NCI-H345 (cell line): ENCODE data around the gene CDC16.
"Not testable (repeated sequence)": the region's sequence is repeated elsewhere in the genome, so short reads cannot be mapped to it uniquely, and the experiment has no call there.

Experiments used
- DNase-seq: peaks from one replicate; lab custom pipeline; 2025; lab: John Stamatoyannopoulos, UW

The CDC16 gene

GRCh38 chr13:114228176-114228575 lies 6.5 kb upstream of the CDC16 start:
- no peak for DNase-seq

GRCh38 chr13:114229506-114229905 lies 5.2 kb upstream of the CDC16 start:
- no peak for DNase-seq

- DNase-seq = no peak
Observed at GRCh38 chr13:114230117-114230516, 4.6 kb upstream of the CDC16 start.

- DNase-seq = no peak
Observed at GRCh38 chr13:114230575-114230974, 4.1 kb upstream of the CDC16 start.

- DNase-seq = no peak
Observed at GRCh38 chr13:114231886-114232285, 2.8 kb upstream of the CDC16 start.

- no peak for DNase-seq
Observed at GRCh38 chr13:114234266-114234644, 442 bp upstream of the CDC16 start.

GRCh38 chr13:114235697-114236096 lies 1.0 kb downstream of the CDC16 start:
- DNase-seq = no peak

- DNase-seq = no peak
Observed at GRCh38 chr13:114236227-114236626, 1.5 kb downstream of the CDC16 start.

GRCh38 chr13:114237415-114238112 lies 2.9 kb downstream of the CDC16 start:
- no peak for DNase-seq

- DNase-seq = no peak
Observed at GRCh38 chr13:114241918-114242317, 7.2 kb downstream of the CDC16 start.

- DNase-seq = no peak
Observed at GRCh38 chr13:114243971-114244370, 9.3 kb downstream of the CDC16 start.

- no peak for DNase-seq
Observed at GRCh38 chr13:114244637-114245036, 9.9 kb downstream of the CDC16 start.

- no peak for DNase-seq
Observed at GRCh38 chr13:114248011-114248410, 13.3 kb downstream of the CDC16 start.

- DNase-seq = no peak
Observed at GRCh38 chr13:114249077-114249476, 14.4 kb downstream of the CDC16 start.

- DNase-seq = not testable (repeated sequence)
Observed at GRCh38 chr13:114251639-114252440, 17.1 kb downstream of the CDC16 start.

GRCh38 chr13:114256547-114256946 lies 21.9 kb downstream of the CDC16 start:
- no peak for DNase-seq

- no peak for DNase-seq
Observed at GRCh38 chr13:114257014-114257413, 22.3 kb downstream of the CDC16 start.

GRCh38 chr13:114258589-114258988 lies 23.9 kb downstream of the CDC16 start:
- peak; percentile 5 for DNase-seq

- DNase-seq = peak; percentile 27
Observed at GRCh38 chr13:114259374-114259773, 24.7 kb downstream of the CDC16 start.

- peak; percentile 91 for DNase-seq
Observed at GRCh38 chr13:114259974-114260373, 25.3 kb downstream of the CDC16 start.

- DNase-seq = no peak
Observed at GRCh38 chr13:114260814-114261213, 26.1 kb downstream of the CDC16 start.

GRCh38 chr13:114261328-114261965 lies 26.8 kb downstream of the CDC16 start:
- no peak for DNase-seq

- no peak for DNase-seq
Observed at GRCh38 chr13:114263578-114263977, 28.9 kb downstream of the CDC16 start.
